T-helper 1 cell treated with Interleukin-12 subunit alpha and Interleukin-12 subunit beta and Interleukin-4 antibody, amounts not matched to agents 30 ng/mL and 1 ng/mL, for 36 hours (primary cell): ENCODE results near the gene AOPEP. TPM values are rescaled to one million over a fixed set of nuclear protein-coding genes. Genes with fewer than 3 reads are reported as not detected.

Source experiments
- intact Hi-C: fragments of 100-400 bp; cut with micrococcal nuclease; formaldehyde crosslinking; loops from one replicate; pipeline ENCODE4 v1.15.1; 2024
- total RNA-seq: library from RNA; stranded (reverse); gene quantifications from 2 replicates; pipeline ENCODE4 v1.2.3, GENCODE V29; 2022

AOPEP gene
- total RNA-seq, 1 donor from 2014 or later: 19.7 TPM

- intact Hi-C loops: no loop called here
Measured at GRCh38 chr9:94807556-94807955, 81.1 kb downstream of the AOPEP start.

GRCh38 chr9:94808926-94809700, 82.6 kb downstream of the AOPEP start:
- intact Hi-C loops: no loop called here

GRCh38 chr9:94809778-94810177, 83.3 kb downstream of the AOPEP start:
- intact Hi-C loops: no loop called here

- intact Hi-C loops: no loop called here
Measured at GRCh38 chr9:94811074-94811473, 84.6 kb downstream of the AOPEP start.

GRCh38 chr9:94812343-94812742, 85.8 kb downstream of the AOPEP start:
- intact Hi-C loops: no loop called here

GRCh38 chr9:94813379-94813778, 86.9 kb downstream of the AOPEP start:
- intact Hi-C loops: no loop called here

GRCh38 chr9:94817291-94818177, 91.0 kb downstream of the AOPEP start:
- intact Hi-C loops: no loop called here

- intact Hi-C loops: no loop called here
Measured at GRCh38 chr9:94818178-94818541, 91.7 kb downstream of the AOPEP start.

- intact Hi-C loops: no loop called here
Measured at GRCh38 chr9:94819161-94819687, 92.7 kb downstream of the AOPEP start.

- intact Hi-C loops: no loop called here
Measured at GRCh38 chr9:94821098-94821887, 94.8 kb downstream of the AOPEP start.

GRCh38 chr9:94822273-94822672, 95.8 kb downstream of the AOPEP start:
- intact Hi-C loops: no loop called here

- intact Hi-C loops: no loop called here
Measured at GRCh38 chr9:94823710-94824109, 97.2 kb downstream of the AOPEP start.

- intact Hi-C loops: no loop called here
Measured at GRCh38 chr9:94824411-94824810, 97.9 kb downstream of the AOPEP start.

- intact Hi-C loops: no loop called here
Measured at GRCh38 chr9:94824913-94825610, 98.6 kb downstream of the AOPEP start.

GRCh38 chr9:94825611-94825958, 99.1 kb downstream of the AOPEP start:
- intact Hi-C loops: no loop called here

- intact Hi-C loops: no loop called here
Measured at GRCh38 chr9:94826044-94826443, 99.5 kb downstream of the AOPEP start.

- intact Hi-C loops: no loop called here
Measured at GRCh38 chr9:94826644-94827410, 100.3 kb downstream of the AOPEP start.

- intact Hi-C loops: no loop called here
Measured at GRCh38 chr9:94827584-94828304, 101.2 kb downstream of the AOPEP start.

- intact Hi-C loops: no loop called here
Measured at GRCh38 chr9:94829380-94830070, 103.0 kb downstream of the AOPEP start.
